Inflammatory macrophage (primary cell): ENCODE results near the gene BCAS1.
"Not testable (repeated sequence)": the region's sequence is repeated elsewhere in the genome, so short reads cannot be mapped to it uniquely, and the experiment has no call there.

ENCODE experiments used
- DNase-seq, 2 donors: peaks; one replicate each; pipeline ENCODE4 v3.0.0-alpha.2; 2020 to 2022

Gene BCAS1

DNA sequence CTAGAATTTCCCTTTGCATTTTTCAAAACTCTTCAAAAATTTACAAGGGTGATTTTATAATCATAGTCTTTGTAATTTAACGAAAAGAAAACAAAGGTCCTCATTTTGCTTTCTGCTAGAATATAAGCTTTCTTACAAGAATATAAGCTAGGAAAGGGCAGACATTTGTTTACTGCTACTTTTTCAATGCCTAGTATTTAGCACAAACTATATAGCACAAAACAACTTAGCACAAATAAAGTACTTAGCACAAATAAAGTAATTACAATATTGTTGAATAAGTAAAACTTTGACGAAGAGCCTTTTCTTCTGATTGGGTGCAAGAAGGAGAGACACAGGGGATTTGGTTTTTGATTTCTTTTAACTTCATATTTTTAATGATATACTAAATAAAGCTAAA, 87.8 kb downstream of the BCAS1 start:
- DNase-seq = no peak

DNA sequence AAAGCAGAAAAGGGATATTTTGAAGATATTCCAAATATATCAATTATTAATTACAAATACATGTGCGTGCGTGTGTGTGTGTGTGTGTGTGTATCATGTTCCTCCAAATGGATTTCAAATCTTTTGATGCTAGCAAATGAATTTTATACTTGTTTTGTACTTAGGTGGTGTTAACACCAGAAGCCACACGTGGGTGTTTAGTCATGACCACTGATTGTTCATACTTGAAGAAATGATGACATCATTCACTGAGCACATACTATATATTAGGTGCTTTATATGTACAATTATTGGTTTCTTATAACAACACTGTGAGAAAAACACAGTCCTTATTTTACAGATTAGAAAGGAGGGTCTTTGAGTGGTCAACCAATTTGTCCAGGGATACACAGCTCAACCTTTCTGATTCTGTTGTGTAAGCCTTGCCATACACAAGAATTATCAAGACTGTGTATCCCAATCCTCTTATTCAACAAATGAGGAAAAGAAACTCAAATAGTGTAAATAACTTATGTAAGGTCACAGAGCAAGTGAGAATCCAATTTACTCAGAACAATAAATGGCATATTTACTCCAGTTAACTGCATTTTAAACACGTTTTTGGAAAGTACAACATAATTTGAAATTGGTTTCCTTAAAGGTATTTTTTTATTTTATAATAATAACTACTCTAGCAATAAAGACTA, 88.5 kb downstream of the BCAS1 start:
- DNase-seq = peak in 1 of 2 donors; percentile 11

DNA sequence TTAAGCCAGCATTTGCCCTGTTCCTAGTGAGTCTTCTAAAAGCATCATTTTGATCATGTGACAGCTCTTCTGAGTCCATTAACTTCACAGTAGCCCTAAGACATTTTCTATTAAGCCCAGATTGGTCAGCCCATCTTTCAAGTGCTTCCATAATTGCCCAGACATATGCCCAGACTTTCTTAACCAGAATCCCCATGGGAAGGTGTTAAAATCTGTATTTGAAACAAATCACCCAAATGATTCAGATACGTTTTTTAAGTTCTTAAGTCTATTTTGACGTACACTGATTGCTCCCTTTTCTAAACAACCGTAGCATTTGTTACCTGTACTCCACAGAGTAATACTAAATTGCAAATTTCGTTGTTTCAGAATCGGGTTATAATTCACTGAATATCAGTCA, 89.3 kb downstream of the BCAS1 start:
- DNase-seq = no peak

DNA sequence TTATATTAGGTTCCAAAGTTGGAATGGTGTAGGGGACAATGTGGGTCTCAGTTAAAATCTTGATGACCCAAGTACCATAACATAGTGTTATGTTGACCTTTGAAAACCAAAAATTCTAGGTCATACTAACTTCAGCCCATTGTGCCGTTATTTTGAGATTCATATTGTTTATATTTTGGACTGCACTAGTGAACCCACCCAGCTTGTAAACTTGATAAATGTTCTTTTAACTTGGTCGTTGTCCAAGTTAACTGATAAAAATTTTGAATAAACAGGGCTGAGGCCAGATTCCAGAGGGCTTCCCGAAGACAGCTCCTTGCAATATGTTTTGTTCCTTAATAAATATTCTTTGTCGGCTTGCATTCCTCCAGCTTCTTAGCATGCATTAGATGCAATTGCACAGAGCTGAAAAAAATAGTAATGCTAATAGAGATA, 90.3 kb downstream of the BCAS1 start:
- no peak for DNase-seq

DNA sequence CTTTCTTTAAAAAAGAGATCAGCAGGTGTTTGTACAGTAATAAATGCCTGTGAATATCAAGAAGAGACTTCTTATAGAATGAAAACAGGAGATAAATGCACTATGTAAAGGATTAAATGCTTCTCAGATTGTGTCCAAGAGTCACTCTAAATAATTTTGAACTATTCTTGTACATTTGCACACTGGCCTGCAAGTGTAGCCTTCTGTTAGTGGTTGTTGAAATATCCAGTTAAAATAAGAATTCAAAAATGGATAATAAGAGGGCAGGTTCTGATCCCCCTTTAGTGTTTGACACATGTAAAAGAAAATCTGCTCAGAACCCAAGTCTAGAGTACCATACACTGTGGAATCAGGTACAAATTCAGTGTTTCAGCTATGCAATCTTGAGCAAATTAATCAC, 91.9 kb downstream of the BCAS1 start:
- DNase-seq = no peak

DNA sequence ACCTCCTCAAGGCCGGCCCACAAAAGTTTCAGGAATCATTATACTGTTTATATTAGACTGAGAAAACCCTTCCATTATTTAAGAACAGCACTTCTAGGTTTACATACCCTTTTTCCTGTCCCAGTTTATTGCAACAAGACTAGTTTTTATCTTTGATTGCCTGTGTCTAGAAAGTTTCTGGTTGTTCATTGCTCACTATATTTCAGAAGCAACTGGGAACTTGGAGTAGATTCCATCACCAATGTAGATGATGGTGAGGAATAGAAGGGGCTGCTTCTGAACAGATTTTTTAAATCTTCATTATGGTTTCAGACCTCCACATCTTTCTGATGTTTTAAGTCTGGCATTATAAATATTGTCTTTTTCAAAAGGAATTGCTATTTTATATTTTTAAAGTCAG, 93.0 kb downstream of the BCAS1 start:
- no peak for DNase-seq

DNA sequence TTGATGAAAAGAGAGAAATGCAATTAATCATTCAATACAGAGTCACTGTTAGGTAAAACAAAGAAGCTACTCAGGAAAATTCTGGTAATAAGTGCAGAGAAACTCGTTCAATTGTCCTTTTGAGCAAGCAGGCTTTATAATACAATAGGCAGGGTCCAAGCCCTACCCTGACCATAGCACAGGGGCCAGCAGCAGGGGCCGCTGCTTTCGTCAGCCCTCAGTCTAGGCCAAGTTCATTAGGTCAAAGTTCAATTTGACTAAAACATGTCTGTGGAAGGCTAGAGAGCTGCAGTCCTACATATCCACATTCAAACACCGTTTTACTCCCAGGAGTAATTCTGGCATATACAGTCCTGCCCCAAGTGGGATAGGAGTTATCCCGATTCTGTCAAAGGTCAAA, 94.6 kb downstream of the BCAS1 start:
- DNase-seq = no peak

DNA sequence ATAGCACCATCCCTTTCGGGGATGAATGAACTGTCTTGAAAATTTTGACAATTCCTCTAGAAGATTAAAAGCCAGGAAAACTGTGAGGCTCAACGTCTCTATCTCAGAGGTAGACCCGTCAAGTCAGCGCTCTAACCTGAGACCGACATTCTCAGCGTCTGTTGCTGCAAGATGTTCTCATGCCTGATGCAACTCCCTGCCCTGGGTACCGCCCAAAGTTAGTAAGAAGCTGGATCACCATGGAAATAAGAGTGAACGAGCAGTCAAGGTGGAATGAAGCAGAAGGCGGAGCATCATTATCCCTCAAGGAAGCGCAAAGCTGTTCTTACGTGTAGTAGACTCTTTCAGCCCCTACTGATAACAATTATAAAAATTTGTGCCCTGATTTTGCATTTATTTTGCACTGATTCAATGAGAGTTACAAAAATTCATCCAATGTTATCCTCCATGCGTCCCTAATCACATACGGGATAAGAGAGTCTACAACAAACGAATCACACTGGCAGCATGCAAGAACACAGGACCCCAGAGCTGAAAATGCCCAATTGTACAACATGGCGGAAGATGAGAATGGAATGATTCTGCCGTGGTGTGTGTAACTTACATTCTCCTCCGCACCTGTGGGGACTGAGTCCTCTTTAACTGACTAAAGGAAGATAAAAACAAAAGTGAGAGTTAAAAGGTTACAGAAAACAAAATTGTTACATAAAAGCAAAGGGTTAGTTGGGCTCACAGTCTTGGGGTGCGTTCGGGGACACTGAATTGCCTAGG, 95.4 kb downstream of the BCAS1 start:
- DNase-seq = no peak

DNA sequence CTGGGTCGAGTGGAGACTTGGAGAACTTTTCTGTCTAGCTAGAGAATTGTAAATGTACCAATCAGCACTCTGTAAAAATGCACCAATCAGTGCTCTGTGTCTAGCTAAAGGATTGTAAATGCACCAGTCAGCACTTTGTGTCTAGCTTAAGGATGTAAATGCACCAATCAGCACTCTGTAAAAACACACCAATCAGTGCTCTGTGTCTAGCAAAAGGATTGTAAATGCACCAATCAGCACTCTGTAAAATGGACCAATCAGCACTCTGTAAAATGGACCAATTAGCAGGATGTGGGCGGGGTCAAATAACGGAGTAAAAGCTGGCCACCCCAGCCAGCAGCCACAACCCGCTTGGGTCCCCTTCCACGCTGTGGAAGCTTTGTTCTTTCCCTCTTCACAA, 96.5 kb downstream of the BCAS1 start:
- not testable (repeated sequence) for DNase-seq

DNA sequence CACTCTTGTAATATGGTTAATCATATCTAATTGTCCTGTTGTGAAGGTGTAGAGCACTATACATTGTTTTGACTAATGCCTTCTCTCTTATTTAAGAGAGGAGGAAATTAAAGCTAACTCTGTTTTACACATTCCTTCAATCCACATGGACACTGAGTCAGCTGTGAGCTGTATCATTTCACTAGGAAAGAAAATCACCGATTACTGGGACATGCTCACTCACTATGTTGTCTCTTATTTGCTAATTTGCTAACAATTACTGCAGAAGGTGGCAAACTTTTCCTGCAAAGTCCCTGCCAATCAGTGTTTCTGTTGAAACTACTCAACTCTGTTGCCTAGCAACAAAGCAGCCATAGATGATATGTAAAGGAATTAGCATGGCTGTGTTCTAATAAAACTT, 98.2 kb downstream of the BCAS1 start:
- DNase-seq = no peak

DNA sequence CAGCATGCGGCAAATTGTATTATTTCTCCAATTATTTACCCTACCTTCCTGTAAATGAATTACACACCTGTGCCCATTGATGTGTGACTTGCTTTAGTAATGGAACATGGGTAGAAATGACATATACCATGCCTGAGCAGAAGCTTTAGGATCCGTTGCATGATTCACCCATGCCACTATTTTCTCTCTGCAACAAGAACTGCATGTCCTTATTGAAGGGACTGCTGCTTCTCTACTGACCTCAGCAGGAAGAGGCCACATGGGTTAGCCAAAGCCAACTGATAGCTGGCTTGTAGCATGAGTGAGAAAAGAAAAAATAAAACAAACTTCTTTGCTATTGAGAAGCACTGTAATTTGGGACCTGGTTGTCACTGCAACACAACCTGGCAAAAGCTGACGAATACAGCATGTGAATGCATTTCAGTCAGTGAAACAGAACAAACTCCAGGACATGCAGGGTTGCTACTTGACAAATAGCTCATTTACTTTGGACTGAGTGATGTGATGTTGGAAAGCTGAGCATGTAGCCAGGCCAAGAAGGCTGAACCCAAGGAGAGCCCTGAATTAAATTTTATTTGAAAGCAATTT, 99.2 kb downstream of the BCAS1 start:
- no peak for DNase-seq

DNA sequence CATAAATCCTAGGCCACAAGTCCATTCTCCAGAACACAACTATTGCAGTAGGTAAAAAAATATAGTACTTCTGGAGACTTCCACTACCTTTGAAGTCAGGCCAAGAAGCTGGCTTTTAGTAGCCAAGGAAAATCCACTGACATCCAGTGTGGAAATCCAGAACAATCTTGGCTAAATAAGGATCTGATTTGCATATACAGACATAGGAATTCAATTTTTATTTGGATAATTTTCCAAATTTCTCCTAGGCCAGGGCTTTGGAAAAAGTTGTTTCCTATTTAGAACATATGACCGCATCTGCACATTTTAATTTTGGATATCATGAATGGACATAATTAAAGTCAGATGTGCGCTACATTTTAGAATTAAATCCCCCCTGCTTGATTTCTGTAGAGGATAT, 100.2 kb downstream of the BCAS1 start:
- DNase-seq = no peak

DNA sequence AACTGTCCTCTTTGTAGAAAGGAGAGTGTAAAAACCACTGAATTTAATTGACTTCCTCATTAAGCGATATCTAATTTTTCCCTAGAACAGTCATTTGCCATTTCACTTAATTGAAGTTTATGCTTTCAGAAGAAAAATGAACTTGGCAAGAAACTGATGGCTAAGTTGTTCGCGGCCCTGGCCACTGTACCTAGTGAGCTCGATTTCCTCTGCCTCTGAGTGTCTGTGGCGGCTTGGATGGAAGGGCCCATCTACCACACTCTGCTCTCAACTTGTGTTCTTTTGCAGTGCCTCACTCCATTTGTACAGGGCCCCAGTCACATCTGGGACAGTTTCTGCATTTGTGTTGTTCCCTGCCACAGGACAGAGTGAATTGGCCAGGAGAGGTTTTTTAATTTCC, 102.9 kb downstream of the BCAS1 start:
- no peak for DNase-seq

DNA sequence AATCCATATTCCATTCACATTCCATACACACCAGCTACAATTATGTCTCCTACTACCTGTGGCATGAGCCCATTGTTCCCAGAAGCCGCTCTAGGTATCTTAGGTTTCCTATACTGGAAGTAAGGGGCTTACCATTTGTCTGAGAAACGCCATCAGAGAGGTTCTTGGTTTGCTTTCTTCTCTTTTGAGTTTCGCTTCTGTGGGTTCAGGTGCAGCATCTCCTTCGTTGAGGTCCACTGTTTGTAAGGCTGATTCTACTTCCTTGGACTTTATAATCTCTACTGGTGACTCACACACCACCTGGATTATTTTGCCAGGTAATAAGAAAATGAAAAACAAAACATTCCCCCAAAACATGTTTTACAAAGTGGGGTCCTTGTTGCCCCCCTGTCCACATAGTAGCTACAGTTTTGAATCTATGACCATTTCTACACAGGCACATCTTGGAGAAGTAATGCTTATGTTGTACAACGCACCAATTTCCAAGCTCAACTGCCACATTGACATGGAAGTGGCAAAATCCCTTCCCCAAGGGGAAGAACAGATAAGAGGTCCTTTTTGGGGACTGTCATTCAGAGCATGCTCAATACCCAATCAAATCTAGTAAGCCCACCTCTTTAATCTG, 103.5 kb downstream of the BCAS1 start:
- DNase-seq = no peak

DNA sequence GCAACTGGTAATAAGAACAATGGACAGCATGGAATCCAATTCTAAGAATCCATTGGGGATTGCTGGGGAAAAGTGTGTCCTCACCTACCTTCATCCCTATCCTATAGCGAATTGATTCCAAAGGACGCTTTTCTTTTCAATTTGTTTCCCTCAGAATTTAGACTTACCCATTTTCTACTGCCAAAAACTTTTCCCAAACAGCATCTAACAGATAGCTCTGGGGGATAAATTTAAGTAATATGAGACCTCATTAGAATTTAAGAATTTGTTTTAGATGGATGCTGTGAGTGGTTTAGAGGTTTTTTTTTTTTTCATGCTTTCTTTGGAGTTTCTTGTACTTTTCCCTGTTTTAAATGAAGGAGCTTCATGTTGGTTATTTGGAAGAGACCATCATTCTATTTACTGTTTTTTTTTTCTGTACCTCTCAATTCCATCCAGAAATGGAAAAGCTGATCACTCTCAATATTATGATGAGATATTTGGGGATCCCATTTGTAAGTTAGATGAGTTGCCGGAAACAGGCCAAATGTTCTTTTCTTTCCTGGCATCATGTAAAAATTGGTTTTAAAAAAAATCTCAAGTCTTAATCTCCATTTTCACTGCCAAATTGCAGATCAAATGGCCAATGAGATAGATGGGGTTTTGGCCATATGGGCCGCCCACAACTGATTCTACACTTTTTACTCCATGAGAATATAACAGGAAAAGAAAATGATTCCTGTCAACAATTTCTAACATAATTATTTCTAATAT, 105.7 kb downstream of the BCAS1 start:
- no peak for DNase-seq

DNA sequence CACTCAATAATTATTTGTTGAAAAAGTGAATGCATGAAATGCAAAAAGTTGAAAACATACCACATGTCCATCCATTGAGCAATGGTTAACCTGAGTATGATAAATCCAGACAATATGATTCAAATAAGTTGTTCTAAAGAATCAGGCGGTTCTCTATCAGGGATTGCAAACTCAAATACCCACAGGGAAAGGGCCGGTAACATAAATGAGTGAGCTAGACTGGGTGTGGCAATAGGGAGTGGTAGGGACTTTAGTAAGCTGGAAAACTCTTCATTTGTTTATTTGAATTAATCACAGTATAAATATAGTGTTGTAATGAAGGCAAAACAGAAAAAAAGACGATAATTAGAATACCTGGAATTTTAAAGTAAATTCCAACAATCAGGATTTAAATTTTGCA, 106.3 kb downstream of the BCAS1 start:
- DNase-seq = no peak

DNA sequence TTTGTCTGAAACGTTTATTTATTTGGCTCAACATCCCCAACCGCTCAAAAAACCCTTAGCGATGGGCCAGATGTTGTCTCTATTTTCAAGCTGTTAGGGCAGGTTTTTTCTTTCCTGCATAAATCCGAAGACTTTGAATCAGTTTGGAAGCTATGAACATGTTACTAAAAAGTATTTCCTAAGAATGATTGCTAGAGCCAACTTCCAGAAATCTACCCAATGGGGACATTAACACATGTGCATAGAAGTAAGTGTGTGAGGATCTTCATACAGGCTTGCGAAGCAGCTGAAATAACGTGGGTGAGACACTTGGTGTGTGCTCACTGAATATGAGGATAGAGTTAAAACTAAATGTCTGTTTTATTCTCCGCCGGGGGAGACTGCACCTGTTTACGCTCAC, 106.8 kb downstream of the BCAS1 start:
- DNase-seq = no peak

DNA sequence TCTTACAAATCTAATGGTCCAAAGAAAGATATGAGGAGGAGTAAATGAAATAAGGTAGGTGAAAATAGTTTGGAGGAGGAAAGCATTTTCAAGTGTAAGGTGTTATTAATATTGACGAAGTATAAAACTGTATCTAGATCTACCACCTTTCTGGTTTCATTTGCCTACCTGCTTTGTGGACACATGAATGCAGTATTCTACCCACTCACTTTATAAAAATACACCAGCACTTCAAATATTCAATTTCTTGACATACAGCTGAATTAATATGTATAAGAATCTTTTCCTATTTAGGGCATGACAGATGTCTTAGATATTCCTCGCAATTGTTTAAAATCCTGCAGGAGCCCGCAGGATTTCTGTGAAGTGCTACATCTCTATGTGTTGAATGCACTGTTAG, 108.0 kb downstream of the BCAS1 start:
- DNase-seq = no peak

DNA sequence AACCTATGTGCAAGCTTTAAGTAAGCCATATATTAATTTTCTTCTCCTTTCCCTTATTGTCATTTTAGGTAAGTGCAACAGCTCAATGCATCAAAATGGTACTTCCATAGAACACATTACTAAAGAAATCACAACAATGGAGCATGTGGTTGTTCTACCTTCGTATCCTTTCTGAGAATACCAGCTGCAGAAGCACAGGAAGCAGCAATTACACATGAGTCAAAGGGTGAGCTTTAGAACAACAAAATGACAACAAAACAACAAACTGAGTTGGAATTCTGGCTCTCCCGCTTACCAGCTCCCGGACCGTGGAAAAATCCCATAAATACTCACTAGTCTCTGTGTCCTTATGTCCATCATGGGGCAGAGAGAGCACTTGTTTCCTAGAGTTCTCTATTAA, 108.9 kb downstream of the BCAS1 start:
- no peak for DNase-seq

DNA sequence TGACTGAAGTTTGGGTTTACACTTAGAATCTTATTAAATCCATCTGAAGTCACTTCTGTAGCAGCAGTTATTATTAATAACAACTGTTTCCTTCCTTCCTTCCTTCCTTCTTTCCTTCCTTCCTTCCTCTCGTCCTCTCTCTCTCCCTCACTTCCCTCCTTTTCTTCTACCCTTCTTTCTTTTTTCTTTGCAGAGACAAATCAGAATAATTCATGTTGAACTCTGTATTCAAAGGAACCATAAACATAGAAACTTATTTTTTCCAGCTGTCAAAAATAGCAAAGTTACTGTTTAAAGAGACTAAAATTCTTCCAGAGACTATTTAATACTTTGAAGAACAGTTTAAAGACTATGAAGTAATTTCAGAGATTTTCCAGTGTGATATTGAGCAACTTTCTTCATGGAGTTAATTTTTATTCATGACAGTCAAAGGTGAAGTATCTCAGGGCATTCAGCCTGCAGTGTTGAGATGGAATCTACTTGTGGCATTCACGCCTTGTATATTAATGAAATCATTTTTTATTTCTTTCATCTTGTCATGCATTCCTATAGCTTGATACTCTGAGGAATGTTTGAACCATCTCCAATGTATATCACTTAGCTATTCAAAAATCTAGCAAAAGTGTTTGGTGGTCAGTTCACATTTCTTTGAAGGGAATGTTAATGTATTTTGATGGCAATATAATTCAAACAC, 109.7 kb downstream of the BCAS1 start:
- DNase-seq = no peak

DNA sequence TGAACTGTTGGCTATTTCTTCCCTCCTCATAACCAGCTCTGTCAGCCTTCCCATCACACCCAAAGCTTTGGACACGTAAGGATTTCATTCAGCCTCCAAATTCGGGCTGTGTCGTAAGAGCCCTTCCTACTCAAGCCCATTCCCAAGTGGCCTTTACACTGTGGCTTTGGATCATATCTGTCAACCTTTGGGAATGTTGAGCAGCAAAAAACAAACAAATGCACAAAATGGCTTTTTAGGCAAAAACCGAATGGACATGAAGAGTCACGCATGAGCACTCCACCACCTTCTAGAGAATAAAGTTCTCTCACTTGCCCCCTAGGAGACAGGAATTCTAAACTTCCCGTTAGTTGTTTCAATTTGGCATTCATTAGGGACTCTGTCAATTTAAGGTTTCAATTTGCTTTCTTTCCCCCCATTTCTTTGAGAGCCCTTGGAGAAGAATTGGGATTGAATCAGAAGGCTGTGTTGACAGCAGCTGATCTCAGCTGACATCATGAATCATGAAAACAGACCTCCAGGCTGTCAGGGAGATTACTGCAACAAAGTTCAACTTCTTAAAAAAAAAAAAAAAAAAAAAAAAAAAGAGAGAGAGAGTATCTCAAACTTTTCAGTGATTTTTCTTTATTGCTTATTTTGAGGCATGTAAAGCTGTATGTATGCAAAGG, 110.3 kb downstream of the BCAS1 start:
- DNase-seq = peak; percentile 53 to 69

DNA sequence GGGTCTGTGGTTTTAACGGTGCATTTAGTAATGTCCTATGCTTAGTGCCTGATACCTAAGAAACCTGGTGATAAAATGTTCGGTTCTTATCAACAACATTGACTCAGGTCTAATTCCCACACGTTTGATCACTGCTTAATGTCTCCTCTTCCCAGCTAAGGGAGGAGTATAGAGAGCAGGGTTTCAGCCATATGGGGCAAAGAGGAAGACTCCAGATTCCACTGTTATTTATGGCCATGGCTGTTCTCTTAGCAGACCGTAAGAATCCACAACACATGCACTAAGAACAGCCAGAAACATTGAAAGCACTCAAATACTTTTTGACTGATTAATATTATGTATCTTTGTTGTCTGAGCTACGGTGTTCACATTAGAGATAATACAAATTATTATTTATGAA, 112.1 kb downstream of the BCAS1 start:
- DNase-seq = no peak
